HG03045 (cell line): ENCODE measurements around the gene FLOT2.
"Not testable (repeated sequence)": the region's sequence is repeated elsewhere in the genome, so short reads cannot be mapped to it uniquely, and the experiment has no call there.

ENCODE experiments used
- ATAC-seq: cut with Tn5 transposase; IDR thresholded peaks from one replicate; pipeline ENCODE4 v1.9.1; 2021; ENCODE audit warnings: mild to moderate bottlenecking, moderate library complexity; ENCODE audit not compliant: unreplicated experiment

The FLOT2 gene, protein sequence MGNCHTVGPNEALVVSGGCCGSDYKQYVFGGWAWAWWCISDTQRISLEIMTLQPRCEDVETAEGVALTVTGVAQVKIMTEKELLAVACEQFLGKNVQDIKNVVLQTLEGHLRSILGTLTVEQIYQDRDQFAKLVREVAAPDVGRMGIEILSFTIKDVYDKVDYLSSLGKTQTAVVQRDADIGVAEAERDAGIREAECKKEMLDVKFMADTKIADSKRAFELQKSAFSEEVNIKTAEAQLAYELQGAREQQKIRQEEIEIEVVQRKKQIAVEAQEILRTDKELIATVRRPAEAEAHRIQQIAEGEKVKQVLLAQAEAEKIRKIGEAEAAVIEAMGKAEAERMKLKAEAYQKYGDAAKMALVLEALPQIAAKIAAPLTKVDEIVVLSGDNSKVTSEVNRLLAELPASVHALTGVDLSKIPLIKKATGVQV

DNA sequence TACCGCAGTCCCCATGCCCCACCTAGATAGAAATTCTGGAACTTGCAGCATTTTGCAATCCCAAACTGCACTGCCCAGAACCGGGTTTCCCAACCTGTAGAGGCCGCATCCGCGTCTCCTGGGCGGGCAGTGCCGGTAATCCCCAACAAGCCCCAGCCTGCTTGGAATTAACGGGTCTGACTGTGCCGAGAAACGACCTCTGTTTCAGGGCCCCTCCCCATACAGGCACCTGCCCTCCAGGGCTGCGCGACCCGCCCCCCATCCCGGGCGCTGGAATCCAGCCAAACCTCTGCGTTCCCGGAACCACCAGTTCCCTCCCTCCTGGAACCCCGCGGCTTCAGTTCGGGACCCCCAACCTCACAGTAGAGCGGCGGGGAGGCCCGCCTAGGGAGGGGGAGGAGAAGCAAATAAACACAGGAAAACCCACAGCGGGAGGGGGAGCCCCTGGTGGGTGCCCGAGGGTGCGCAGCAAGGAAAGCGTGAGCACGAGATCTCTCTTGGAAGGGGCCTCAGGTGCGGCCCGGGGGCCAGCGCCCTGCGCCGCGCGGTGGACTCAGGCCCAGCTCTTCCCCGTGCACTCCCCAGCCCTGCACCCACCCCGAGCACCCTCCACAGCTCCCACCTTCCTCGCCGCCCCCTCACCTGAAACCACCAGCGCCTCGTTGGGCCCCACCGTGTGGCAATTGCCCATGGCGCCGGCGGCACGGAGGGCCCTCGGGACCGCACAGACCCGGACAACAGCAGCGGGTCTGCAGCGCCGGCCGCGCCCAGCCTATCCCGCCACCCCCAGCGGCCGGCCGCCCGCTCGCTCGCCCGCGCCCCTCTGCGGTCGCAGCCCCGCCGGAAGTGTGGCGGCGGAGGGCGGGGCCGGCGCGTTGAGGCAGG lies at the start of gene FLOT2:
Gene FLOT2 (minus strand): TSS at position 850 of the 885 bp plus-strand sequence. CDS start 159 bp downstream, at position 691.
- ATAC-seq = peak; percentile 31

DNA sequence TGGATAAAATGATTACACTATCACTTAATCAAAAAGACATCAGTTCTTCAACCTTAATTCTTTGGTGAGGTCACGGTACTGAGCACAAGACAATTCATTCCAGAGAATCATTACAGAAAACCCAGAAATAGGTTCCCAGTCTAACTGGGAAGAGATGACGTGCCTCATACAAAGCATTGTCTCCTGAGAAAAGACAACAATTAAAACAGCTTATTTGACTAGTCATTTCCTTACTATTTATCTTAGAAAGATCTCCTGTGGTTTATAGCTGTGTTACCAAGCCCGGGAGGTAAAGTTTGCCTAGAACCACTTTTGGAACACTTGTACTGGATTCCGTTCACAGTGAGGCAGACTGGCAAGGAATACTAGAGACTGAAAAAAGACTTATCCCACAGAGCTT lies 48.7 kb upstream of the FLOT2 start:
- ATAC-seq = no peak

DNA sequence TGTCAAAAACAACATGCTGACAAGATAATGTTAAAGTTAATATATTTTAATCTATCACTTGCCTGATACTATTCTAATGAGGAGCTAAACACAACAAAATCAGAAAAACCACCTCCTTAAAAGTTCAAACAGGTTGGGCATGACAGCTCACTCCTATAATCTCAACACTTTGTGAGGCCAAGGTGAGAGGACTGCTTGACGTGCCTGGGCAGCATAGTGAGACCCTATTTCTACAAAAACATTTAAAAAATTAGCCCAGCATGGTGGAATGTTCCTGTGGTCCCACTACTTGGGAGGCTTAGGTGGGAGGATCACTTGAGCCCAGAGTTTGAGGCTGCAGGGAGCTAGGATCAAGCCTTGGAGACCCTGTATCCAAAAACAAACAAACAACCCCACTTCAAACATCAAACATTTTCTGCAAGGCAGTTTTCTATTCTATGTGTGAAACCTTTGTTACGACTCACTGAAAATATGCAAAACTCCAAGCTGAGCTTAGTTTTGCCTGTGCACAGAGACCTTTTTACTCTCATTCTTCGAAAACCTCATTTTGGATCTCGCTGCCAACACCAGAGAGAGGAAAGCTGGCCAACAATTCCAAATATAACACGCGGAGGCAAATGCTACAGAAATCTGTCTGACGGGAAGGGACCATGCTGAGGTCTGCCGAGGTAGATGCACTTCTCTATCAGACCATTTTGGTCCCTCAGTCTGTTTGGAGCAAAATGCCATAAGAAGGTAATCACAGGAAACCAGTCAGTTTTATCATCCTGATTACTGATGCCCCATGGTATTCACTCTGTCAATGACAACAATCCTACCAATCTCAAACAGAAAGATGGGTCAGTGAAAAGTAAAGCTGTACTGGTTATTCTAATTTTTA lies 47.6 kb upstream of the FLOT2 start:
- ATAC-seq = no peak

DNA sequence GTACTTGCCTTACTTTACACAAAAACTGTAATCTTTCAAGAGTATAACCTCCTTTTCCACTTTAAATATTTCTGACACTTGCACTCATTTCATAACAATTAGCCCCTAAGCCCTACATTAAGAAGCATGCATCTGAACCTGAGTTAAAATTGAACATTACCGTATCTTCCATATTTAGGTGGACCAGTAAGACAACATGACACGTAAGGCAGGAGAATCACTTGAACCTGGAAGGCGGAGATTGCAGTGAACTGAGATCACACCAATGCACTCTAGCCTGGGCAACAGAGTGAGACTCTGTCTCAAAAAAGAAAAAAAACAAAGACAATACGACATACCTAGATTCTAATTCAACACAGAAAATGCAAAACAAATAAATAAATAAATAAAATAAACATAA lies 46.8 kb upstream of the FLOT2 start:
- ATAC-seq = no peak

DNA sequence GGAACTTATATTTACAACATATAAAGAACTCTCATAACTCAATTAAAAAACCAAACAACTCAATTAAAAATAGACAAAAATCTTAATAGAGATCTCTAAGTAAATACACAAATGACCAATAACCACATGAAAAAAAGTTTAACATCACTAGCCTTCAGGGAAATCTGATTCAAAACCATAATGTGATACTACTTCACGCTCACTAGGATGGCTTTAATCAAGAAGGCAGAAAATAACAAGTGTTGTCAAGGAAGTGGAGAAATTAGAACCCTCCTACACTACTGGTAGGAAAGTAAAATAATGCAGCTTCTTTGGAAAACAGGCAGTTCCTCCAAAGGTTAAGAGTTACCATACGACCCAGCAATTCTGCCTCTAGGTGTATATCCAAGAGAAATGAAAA lies 45.4 kb upstream of the FLOT2 start:
- no peak for ATAC-seq

DNA sequence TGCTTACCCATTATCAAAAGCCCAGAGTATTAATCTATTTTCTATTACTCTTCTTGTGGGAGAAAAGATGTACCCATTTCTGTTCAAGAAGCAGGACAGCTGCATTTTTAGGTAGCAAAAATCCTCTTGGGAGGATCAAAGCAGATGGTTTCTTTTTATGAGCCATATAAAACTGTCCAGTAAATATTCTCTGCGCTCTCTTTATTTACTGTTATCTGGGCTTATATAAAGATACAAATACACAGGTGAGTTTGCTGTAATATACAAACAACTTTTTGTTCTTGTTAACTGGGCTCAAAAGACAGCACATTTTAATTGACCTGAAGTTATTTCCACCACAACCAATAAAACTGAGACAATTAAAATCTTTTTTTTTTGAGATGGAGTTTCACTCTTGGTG lies 43.7 kb upstream of the FLOT2 start:
- no peak for ATAC-seq

DNA sequence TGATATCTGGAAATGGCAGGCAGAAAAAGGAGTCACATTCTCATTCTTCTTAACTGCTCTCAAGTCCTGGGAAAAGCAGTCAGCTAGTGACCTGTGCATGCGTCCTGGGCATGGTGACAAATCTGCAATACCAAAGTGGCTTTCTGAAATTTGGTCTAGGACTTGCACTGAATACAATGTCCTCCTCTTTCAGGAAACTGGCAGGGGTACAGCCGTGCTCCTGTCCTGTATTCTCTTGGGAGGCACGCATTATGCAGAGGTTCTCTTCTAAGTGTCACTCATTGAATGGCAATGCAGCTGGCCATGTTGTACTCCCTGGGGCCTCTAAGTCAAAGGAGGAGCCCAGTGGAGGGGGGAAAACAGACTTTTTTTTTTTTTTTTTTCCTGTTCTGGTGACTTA lies 43.1 kb upstream of the FLOT2 start:
- ATAC-seq = no peak

DNA sequence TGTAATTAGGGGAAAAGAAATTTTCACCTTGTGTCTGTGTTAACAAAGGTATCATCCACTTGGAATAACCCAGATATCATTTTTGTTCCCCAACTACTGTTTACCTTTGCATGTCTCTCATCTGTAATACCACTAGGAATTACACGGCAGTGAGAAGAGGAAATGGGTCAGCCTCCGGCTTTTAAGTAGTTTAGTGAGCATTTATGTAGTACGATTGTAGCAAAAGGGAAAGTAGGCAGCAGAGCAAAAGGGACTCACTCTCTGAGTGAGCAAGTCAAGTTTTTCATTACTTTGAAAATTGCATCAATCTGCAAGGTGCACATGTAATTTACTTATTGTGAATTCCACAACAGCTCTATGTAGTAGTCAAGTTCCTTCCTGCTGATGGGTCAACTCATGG lies 42.6 kb upstream of the FLOT2 start:
- no peak for ATAC-seq

DNA sequence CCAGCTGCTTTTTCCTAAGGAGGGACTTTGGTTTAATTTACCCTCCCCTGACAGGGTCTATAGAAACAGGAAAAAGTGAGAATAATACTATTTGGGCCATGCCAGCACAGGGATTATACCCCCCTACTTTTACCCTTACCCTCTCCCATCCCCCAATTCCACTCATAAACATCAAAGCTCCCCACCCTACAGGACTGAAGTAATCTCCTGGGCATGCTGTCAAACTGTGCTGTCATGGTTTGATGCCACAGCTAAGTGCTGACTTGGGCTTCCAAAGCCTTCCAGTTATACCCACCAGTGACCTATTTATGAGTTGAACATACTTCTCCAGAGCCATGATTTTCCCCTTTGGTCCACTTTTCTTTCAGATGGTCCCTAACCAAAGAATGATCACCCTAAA lies 41.0 kb upstream of the FLOT2 start:
- no peak for ATAC-seq

DNA sequence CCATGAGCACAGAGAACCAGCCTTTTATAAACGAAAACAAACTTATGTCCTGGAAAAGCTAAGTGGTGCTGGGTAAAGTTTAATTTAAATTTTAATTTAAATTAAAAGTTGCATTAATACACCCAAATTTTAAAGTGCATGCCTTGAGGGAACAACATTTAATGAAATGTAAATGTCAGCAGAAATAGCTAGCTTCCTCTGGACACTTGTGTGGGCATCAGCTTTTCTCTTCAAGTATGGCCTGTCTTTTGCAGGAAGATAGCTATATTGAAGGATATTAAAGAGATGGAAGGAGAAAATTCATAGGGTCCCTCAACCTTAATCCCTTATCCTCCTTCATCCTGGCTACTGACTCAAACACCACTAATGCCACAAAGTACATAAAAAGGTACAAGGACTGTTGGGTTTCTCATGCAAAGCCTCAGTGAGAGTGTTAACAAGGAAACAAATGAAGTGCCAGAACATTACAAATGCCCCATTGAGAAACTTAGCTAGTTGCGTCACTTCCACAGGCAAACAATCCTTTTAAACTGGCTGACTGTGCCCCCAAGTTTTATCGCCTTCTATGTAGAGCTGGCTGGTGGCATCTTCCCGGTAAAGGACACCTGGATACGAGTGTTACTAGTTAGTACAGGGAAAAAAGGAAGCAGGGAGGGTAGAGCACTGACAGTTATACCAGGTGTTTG lies 39.7 kb upstream of the FLOT2 start:
- ATAC-seq = no peak

DNA sequence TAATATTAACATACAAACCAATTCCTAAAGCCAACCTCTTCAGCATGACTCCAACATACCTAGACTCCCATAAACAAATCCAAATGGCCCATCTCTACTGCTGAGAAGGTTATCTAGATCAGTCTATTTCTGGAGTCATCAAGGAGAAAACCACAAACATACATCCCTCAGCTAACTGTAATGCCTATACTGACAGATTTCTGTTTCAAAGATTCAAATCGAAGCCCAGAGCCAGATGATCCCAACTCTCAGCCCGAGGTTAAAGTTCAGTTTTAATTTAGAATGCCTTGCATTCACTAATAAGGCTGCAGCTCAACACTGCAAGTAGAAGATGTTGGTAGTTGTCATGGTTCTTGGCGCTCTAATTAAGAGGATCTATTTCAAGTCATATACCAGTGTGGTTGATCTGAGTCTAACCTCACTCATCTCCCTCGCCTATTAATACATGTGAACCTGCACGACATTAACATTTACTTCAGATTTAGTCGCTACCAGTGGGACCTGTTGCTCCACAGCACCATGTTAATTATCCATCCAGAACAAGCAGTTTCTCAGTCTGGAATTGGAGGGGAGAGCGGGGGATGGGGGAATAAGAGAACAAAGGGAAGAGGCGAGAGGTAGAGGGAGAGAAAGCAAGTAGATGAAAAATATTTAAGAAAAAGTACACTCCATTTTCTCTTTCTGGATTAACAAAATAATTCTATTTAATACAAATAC lies 38.4 kb upstream of the FLOT2 start:
- no peak for ATAC-seq

DNA sequence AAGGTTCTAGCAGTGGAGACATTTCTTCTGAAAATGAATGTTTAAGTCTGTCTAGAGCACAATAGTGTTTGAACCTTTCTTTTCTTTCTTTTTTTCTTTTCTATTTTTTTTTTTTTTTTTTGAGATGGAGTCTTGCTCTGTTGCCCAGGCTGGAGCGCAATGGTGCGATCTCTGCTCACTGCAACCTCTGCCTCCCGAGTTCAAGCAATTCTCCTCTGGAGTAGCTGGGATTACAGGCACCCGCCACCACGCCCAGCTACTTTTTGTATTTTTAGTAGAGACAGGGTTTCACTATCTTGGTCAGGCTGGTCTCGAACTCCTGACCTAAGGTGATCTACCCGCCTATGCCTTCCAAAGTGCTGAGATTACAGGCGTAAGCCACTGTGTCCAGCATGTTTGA lies 37.0 kb upstream of the FLOT2 start:
- not testable (repeated sequence) for ATAC-seq

DNA sequence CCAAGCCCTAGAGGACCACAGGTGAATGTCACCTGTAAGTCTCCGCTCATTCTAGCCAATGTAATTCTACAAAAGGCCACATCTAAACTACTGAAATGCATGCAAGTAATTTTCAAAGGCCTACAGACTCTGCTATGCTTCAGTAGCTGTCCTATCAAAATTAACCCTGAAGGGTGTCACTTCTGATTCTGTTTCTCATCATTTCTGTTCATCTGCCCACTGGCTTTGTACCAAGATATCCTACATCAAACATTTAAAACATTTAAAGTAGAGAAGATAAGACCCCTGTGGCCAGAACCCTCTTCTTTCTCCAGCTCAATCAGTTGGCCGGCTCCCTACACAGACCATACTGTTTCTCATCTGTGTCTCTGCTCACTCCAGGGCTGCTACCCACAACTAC lies 32.3 kb upstream of the FLOT2 start:
- ATAC-seq = no peak

DNA sequence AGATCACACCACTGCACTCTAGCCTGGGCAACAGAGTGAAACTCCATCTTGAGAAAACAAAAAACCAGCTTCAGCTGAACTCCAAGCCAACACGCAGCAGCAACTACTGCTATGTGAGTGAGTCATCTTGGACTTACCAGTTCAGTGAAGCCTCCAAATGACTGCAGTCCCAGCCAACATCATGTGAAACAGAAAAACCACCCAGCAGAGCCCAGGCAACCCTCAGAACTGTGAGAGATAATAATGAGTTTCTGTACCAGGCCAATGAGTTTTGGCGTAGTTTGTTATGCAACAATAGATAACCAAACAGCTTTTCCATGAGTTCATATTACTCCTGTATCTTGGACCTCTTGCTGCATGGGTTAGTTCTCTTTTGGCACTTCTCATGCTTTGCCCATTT lies 30.5 kb upstream of the FLOT2 start:
- ATAC-seq = no peak

DNA sequence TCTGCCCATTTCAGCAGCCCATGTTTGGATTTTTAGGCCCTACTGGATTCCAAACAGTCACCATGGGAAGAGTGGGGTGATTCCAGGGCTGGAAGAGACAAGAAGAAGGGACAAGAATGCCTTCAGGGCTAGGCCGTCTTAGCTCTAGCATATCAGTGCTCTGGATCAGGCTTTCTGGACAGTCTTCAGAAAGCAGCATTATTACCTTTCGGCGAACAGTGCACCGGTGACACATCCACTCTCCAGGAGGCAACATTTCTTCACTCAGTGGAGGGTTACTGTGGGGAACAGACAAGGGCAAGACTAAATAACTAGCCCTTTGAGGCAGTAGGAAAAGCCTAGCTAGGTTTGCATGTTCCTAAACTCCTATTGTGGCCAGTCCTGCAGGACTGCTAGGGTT lies 29.3 kb upstream of the FLOT2 start:
- ATAC-seq = no peak

DNA sequence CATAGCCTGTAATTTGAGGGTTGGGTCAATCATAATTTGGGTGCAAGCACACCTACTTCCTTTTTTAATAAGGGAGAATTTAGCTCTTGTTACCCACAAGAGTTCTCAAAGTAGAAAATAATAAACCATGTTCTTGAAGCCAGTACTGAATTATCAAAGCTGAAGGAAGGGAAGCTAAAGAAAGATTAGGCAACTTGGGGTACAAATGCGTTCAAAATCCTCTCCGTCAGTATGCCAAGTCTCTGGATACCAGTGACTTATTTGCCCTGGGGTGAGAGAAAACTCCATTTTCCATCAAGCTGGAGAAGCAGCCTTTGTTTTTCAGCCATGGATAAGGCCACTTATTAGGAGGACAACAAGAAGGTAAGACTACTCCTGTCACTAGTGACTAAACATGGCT lies 28.8 kb upstream of the FLOT2 start:
- ATAC-seq = no peak

DNA sequence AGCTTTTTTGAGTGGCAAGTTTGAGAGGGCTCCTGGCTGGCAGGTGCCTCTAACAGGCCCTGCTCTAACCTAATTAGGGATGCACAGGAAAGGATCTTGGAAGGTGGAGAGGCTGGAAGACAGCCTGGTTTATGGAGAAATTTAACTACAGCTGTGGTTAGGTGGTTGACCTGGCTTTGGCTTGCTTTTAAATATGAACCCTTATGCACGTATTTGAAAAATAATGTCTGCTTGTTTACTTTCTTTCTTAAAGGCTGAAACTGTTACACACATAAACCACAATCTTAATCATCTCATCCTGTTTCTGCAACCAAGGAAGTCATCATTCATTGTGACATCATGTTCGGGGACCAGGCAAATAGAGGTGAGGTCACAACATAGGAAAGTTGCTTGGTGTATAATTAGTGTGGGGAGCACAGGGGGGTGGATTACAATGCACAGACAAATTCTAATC lies 28.4 kb upstream of the FLOT2 start:
- ATAC-seq = no peak

DNA sequence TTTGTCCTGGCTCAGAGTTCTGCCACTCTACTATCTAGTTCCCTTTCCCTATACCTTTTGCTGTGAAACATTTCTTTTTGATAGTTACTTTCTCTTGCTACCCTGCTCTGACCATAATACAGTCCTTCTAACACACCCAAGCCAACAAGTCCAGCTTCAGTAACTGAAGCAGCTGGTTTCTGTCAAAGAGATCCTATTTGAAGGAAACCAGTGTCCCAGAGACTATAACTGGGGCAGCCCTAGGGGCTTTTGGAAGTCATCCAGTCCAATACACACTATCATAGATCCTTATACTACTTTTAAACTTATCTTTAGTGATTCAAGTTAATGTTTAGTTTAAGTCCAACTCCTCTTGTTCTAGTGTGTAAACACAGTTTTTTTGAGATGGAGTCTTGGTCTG lies 22.7 kb upstream of the FLOT2 start:
- no peak for ATAC-seq

DNA sequence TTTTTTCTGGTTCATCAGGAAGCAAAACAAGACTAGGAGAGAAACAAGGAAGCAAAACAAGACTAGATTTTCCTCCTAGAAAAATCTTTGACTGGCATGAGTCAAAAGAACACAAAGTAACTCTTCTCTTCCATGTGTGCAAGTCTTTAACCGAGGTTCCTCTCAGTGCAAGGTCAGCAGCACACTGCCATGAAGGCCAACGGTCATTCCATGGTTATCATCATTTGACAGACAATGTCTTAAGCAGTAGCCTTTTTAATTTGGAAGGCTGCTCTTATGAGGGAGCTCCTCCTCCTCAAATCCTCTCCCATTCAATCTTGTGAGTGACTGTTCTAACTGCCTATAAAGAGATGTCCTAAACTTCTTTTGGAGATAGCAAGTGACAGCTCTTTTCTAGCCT lies 20.8 kb upstream of the FLOT2 start:
- ATAC-seq = no peak

DNA sequence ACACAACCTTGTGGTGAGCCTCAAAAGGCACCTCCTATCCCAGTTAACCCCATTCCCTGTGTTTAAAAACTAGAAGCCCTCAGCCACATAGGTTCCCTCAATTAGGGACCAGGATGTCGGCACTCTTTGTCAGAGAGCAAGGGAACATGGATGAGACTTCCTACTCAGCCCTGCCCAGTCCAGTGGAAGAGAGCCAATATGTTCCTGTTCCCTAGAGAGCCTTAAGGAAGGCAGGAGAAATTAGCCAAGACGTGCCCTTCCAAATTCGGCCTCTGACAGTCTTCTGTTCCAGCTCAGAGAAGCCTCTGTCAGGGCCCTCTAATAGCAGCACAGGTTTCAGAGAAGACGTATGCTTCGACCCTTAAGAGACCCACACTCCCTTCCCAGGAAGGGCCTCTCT lies 19.9 kb upstream of the FLOT2 start:
- no peak for ATAC-seq
